WERI-Rb-1 (cell line): ENCODE measurements around the gene AKAP3.

Experiments used
- DNase-seq: peaks from one replicate; pipeline ENCODE4 v3.0.0-alpha.2; 2020
- H3K27ac ChIP-seq: fragments of 250-450 bp; sonication (Bioruptor Pico); 2 replicates; pipeline ENCODE4 v1.5.1; 2020; ENCODE audit warnings: mild to moderate bottlenecking, moderate library complexity
- H3K27me3 ChIP-seq: fragments of 250-450 bp; sonication (Bioruptor Pico); 2 replicates; pipeline ENCODE4 v1.5.1; 2021; ENCODE audit warnings: mild to moderate bottlenecking, low read depth, moderate library complexity; ENCODE audit not compliant: insufficient read depth, severe bottlenecking
- H3K36me3 ChIP-seq: fragments of 250-450 bp; sonication (Bioruptor Pico); 2 replicates; pipeline ENCODE4 v1.5.1; 2020; ENCODE audit warnings: mild to moderate bottlenecking, moderate library complexity
- H3K4me3 ChIP-seq: 2 replicates; pipeline ENCODE4 v1.5.1; 2011; ENCODE audit warnings: low read depth, mild to moderate bottlenecking, control low read depth, low read length
- H3K9me3 ChIP-seq: fragments of 250-450 bp; sonication (Bioruptor Pico); 2 replicates; pipeline ENCODE4 v1.5.1; 2021; ENCODE audit warnings: mild to moderate bottlenecking, moderate library complexity; ENCODE audit not compliant: severe bottlenecking
- TF ChIP-seq, protein P1 (sequence below): IDR thresholded peaks from 2 replicates; pipeline ENCODE4 v1.5.1; 2011; ENCODE audit warnings: low read depth, mild to moderate bottlenecking, control low read depth, inconsistent platforms, low read length

The AKAP3 gene

DNA sequence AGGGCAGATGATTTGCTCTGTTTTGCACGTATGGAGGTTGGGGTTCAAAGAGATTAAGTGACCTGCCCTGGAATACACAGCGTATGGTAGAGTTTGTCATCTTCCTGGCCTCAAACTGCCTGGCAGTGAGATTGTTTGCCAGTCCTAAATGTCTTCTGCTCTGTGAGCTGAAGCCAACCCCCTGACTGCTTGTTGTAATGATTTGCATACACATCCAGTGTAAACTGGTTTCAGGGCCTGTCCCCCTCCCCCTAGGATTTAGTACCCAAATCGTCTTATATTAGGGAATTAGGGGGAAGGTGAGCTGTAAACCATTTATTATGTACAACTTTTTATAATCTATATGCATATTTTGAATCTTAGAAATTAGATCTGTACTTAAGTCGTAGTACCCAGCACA, 38.4 kb downstream of the AKAP3 start:
- DNase-seq: peak; percentile 66
- H3K27ac ChIP-seq: peak overlapping the region; percentile 69
- peaks cover 18% of the 10 kb centered on the region for H3K36me3 ChIP-seq
- H3K4me3 ChIP-seq: no peak overlapping the region
- TF ChIP-seq, protein P1, sequence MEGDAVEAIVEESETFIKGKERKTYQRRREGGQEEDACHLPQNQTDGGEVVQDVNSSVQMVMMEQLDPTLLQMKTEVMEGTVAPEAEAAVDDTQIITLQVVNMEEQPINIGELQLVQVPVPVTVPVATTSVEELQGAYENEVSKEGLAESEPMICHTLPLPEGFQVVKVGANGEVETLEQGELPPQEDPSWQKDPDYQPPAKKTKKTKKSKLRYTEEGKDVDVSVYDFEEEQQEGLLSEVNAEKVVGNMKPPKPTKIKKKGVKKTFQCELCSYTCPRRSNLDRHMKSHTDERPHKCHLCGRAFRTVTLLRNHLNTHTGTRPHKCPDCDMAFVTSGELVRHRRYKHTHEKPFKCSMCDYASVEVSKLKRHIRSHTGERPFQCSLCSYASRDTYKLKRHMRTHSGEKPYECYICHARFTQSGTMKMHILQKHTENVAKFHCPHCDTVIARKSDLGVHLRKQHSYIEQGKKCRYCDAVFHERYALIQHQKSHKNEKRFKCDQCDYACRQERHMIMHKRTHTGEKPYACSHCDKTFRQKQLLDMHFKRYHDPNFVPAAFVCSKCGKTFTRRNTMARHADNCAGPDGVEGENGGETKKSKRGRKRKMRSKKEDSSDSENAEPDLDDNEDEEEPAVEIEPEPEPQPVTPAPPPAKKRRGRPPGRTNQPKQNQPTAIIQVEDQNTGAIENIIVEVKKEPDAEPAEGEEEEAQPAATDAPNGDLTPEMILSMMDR: no peak
- no peaks in the 10 kb centered on the region for H3K9me3 ChIP-seq
- no peaks in the 10 kb centered on the region for H3K27me3 ChIP-seq

DNA sequence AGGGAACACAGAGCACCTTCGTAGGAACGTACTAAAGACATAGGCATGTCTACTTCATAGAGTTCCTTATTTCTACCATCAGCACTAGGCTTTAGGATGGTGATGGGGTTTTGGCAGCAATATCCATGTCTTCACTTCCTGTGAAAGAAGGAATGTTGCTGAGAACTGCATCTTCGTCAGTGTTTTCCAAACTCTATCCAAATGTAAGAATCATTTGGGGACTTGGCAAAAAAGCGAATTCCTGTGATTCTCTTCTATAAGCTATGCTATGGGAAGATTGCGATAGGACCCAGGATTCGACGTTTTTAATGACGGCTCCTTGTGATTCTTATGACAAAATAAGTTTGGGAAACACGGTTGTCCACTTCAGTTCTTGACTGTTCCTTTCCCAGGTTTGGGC, 39.8 kb downstream of the AKAP3 start:
- no peak overlapping the region for H3K27ac ChIP-seq
- peaks cover 16% of the 10 kb centered on the region for H3K36me3 ChIP-seq
- TF ChIP-seq, protein P1: no peak
- no peak for DNase-seq
- H3K9me3 ChIP-seq: no peaks in the 10 kb centered on the region
- no peaks in the 10 kb centered on the region for H3K27me3 ChIP-seq
- H3K4me3 ChIP-seq: no peak overlapping the region

DNA sequence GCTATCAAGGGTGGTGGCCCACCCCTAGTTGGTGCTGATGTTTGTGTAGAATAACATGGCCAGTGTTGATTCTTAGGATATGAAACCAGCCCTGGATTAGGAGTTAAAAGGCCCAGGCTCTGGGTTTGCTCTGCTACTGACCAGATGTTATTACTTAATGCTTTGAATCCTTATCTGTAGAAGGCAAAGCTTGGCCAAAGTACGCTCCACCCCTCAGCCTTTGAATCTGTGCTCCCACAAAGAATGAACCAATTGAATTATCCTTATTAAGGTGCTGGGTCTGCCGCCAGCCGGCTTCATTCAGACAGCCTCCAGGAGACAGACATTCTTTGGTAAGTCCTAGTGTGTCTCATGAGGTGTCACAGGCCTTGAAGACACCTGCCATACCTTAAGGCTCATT, 41.8 kb downstream of the AKAP3 start:
- Histone ChIP-seq H3K27me3 (no peaks in the 10 kb centered on the region), H3K9me3 (no peaks in the 10 kb centered on the region), H3K4me3 (no peak overlapping the region), H3K36me3 (no peaks in the 10 kb centered on the region; the same call in 1 of the 2 replicates), H3K27ac (peak overlapping the region; percentile 27; the same call in 1 of the 2 replicates)
- peak; percentile 64 for DNase-seq
- TF ChIP-seq, protein P1: no peak

DNA sequence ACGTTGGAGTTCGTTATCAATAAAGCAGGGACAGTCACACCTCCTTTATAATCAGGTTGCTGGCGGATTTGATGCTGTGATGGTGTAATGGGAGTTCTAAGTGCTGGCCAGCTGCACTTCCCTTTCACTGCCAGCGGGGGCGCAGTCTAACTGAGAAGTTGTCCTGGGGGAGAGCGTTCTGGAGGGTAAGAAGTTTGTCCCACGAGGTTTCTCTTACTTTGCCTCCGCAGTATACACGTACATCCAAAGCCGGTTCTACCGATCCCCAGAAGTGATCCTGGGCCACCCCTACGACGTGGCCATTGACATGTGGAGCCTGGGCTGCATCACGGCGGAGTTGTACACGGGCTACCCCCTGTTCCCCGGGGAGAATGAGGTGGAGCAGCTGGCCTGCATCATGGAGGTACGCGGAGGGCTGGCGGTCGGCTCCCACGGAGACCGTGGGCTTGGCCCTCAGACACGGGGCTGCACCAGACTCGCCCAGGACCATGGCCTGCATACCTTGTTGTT, 44.1 kb downstream of the AKAP3 start:
- TF ChIP-seq, protein P1: peak; percentile 93
- Histone ChIP-seq H3K27ac (peak overlapping the region; percentile 71), H3K9me3 (no peaks in the 10 kb centered on the region), H3K4me3 (peak overlapping the region; percentile 92), H3K27me3 (no peaks in the 10 kb centered on the region), H3K36me3 (no peaks in the 10 kb centered on the region)
- peak; percentile 84 for DNase-seq

DNA sequence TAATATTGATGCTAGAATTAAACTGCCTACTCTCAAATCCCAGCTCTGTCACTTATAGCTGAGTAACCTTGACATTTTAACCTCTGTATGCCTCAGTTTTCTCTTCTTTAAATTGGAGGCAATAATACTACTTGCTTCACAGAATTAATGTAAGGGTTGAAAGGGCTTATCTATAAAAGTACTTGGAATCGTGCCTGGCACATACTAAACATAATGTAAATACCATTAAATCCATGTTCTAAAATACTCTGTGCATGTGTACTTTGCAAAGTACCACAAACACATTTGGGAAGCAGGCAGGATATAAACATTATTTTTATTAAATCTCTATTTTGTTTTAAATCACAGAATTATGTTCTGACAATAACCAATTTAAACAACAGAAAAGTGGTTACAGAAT, 44.9 kb downstream of the AKAP3 start:
- TF ChIP-seq, protein P1: no peak
- Histone ChIP-seq H3K36me3 (no peaks in the 10 kb centered on the region), H3K27ac (no peak overlapping the region), H3K27me3 (no peaks in the 10 kb centered on the region), H3K4me3 (no peak overlapping the region), H3K9me3 (no peaks in the 10 kb centered on the region)
- no peak for DNase-seq

DNA sequence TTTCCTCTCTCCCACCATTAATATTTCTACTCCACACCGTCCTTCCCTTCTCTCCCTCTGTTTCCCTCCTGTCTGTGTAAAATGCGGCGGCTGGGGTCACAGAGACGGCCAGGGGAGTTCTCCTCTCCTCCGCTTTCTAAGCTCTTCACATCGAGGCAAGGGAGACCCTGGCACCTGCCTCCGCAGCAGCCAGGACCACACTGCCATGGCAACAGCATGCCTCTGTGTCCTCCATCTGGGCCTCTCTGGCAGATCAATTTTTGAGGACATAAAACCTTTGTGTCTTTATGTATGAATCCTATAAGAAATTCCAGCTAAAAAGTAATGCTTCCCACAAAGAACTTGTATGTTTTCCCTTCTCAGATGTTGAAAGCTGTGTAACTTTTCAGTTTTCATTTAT, 45.4 kb downstream of the AKAP3 start:
- no peak overlapping the region for H3K4me3 ChIP-seq
- DNase-seq: no peak
- TF ChIP-seq, protein P1: no peak
- no peaks in the 10 kb centered on the region for H3K27me3 ChIP-seq
- H3K36me3 ChIP-seq: no peaks in the 10 kb centered on the region
- no peak overlapping the region for H3K27ac ChIP-seq
- H3K9me3 ChIP-seq: no peaks in the 10 kb centered on the region
